ENCODE data around the gene COX17.
A peak's percentile ranks its signal among the peaks of the same experiment; 100 is the strongest.

The COX17 gene

DNA sequence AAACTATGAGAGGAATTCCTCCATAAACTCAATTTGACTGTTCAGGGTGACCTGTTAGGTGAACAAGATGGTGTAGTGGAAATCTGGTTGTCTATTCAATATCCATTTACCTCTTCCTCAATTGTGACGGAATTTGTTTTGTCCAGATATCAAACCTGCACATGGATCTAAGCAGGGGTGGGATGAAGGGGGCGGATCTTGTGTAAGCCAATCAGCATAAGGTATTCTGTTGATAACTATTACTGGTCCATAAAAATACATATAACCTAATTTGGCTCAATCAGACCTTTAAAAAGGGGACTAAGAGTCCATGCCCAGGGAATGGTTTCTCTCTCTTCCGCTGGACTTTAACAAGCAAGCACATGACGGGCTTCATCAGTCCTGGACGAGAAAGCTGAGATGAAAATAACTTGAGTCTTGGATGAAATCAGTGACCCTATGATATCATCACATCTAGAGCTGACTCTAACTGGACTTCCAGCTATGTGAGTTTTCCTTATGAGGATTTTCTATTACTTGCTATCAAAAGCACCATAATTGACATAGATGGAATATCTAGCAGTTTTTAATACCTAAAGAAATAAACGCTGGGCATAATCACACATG, 11.1 kb downstream of the COX17 start:
- no peak overlapping the region for H3K4me3 ChIP-seq (ENCODE audit: low read depth, low read length)
- no peak for DNase-seq (ENCODE audit: low read depth, low spot score)
- ChIA-PET CTCF (interaction anchor here (0.6 to 1.2 kb wide), 3 partner anchors 10 to 285 kb away, joined by 3 to 4 read pairs (median 3); no protein-coding TSS in a partner anchor), POLR2A (no interaction called here)
- no peak for TF ChIP-seq CTCF (IDR thresholded peaks at IDR 0.05; ENCODE audit: insufficient read depth, low read length, missing control alignments)

GRCh38 chr3:119664850-119665379, 12.3 kb downstream of the COX17 start:
- no peak overlapping the region for H3K4me3 ChIP-seq (ENCODE audit: low read depth, low read length)
- TF ChIP-seq CTCF (IDR thresholded peaks at IDR 0.05; ENCODE audit: insufficient read depth, low read length, missing control alignments), result no peak
- ChIA-PET CTCF (interaction anchor here (0.7 to 2.4 kb wide), 3 partner anchors 8 to 26 kb away, joined by 3 to 9 read pairs (median 5); no protein-coding TSS in a partner anchor), POLR2A (interaction anchor here (0.7 kb wide), 1 partner anchor 12 kb away, joined by 3 read pairs; no protein-coding TSS in a partner anchor)
- DNase-seq (ENCODE audit: low read depth, low spot score), result no peak

GRCh38 chr3:119664370-119664769, 12.8 kb downstream of the COX17 start:
- ChIA-PET CTCF (interaction anchor here (1.7 to 2.4 kb wide), 3 partner anchors 9 to 26 kb away, joined by 5 to 9 read pairs (median 5); no protein-coding TSS in a partner anchor), POLR2A (no interaction called here)
- DNase-seq (ENCODE audit: low read depth, low spot score), result no peak
- no peak for TF ChIP-seq CTCF (IDR thresholded peaks at IDR 0.05; ENCODE audit: insufficient read depth, low read length, missing control alignments)
- no peak overlapping the region for H3K4me3 ChIP-seq (ENCODE audit: low read depth, low read length)

- no peak for DNase-seq (ENCODE audit: low read depth, low spot score)
- CTCF ChIA-PET, result interaction anchor here (1.3 to 2.4 kb wide), 4 partner anchors 9 to 27 kb away, joined by 4 to 9 read pairs (median 5); no protein-coding TSS in a partner anchor
- POLR2A ChIA-PET, result interaction anchor here (0.6 kb wide), 1 partner anchor 17 kb away, joined by 3 read pairs; no protein-coding TSS in a partner anchor
- no peak overlapping the region for H3K4me3 ChIP-seq (ENCODE audit: low read depth, low read length)
- TF ChIP-seq CTCF (IDR thresholded peaks at IDR 0.05; ENCODE audit: insufficient read depth, low read length, missing control alignments), result no peak
These were observed 13.3 kb downstream of the COX17 start for GRCh38 chr3:119663885-119664284.

DNA sequence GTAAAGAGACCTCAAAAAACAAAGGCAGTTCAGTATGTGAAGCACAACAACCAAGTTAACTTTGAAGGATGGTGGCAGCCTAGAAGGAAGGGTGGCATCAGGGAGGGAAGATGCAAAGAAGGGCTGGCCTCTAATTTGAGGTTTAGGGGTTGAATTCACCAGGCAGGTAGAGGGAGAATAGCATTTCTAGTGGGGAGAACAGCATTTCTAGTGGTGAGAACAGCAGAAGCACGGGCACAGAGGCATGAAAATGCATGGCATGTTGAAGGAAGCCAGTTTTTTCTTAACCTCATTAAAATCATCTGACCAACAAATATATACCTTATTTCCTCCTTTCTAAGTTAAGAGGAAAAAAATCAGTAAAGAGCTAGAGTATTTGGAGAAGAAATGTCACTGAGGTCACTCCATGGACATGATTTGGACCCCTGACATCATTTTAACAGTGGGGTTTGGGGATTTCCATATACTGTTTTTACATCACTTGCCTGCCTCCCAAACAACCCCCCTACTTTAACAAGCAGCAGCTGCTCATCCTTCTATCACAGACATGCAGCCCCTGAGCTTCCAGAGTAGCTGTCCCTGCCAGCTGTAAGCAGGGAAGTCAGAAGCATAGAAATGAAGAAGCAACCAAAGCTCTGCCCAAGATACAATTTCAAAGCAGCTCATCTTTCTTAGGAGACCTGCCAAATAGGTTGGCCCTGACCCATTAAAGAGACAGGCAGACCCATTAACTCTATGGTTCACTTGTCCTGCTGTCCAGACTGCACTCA, 14.4 kb downstream of the COX17 start:
- peak; percentile 20 for TF ChIP-seq CTCF (IDR thresholded peaks at IDR 0.05; ENCODE audit: insufficient read depth, low read length, missing control alignments)
- DNase-seq (ENCODE audit: low read depth, low spot score), result no peak
- POLR2A ChIA-PET, result interaction anchor here (0.6 to 1.0 kb wide), 3 partner anchors 12 to 164 kb away, joined by 3 to 7 read pairs (median 4); partner anchors contain the start of genes COX17 and TIMMDC1
- CTCF ChIA-PET, result interaction anchor here (0.9 to 2.4 kb wide), 9 partner anchors 8 to 19 kb away, joined by 3 to 11 read pairs (median 4); no protein-coding TSS in a partner anchor
- no peak overlapping the region for H3K4me3 ChIP-seq (ENCODE audit: low read depth, low read length)
